A549 (cell line): ENCODE data around the gene ERAL1. TPM values are rescaled to one million over a fixed set of nuclear protein-coding genes. Genes with fewer than 3 reads are reported as not detected.

Experiments
- ATAC-seq, 2 experiments: fragments of 200-7000 bp in 1 of 2; fragments of >200 bp in 1 of 2; cut with Nextera tagmentation in 1 of 2; cut with Tn5 transposase in 1 of 2; 3 replicates each; pipeline versions ENCODE4 v1.8.0 to v1.9.1; 2018 to 2020; ENCODE audit warnings: mild to moderate bottlenecking in 1 of 2, moderate library complexity in 1 of 2
- CTCF ChIA-PET: fragments of 300-600 bp; sonication (Branson Sonifier 250); formaldehyde crosslinking; extraction: SDS; loops from one replicate; lab custom pipeline; 2021; ENCODE audit warnings: antibody characterized with exemption, inconsistent platforms; lab: Yijun Ruan, JAX
- POLR2A ChIA-PET: fragments of 350-600 bp; formaldehyde crosslinking; extraction: SDS; loops from one replicate; lab custom pipeline; 2021; ENCODE audit warnings: antibody characterized with exemption, inconsistent platforms; lab: Yijun Ruan, JAX
- DNase-seq, 2 experiments: peaks; one replicate each; pipeline versions ENCODE4 v3.0.0 to v3.0.0-alpha.2; 2011 to 2016; ENCODE audit warnings: low read depth in 1 of 2, low spot score in 1 of 2
- FAIRE-seq: peaks from 2 replicates; lab custom pipeline; 2011; peaks lifted over from hg19 to GRCh38; lab: Jason Lieb, UNC
- H3K27ac ChIP-seq, 2 experiments: fragments of >200 bp; sonication (Bioruptor Twin); formaldehyde crosslinking; 3 replicates each; pipeline ENCODE4 v1.5.1; 2016 to 2017
- H3K4me1 ChIP-seq: fragments of >200 bp; sonication (Bioruptor Twin); formaldehyde crosslinking; 3 replicates; pipeline ENCODE4 v1.6.1; 2016
- H3K4me2 ChIP-seq: fragments of >200 bp; sonication (Bioruptor Twin); formaldehyde crosslinking; 3 replicates; pipeline ENCODE4 v1.6.1; 2016
- H3K4me3 ChIP-seq: fragments of >200 bp; sonication (Bioruptor Twin); formaldehyde crosslinking; 3 replicates; pipeline ENCODE4 v1.5.1; 2016
- H3K9me3 ChIP-seq: fragments of >200 bp; sonication (Bioruptor Twin); formaldehyde crosslinking; 3 replicates; pipeline ENCODE4 v1.6.1; 2016
- BCL3 ChIP-seq: fragments of >200 bp; sonication (Bioruptor Twin); formaldehyde crosslinking; IDR thresholded peaks from 3 replicates; pipeline ENCODE4 v1.6.1; 2016
- CBX2 ChIP-seq: fragments of 200-600 bp; sonication (generic); IDR thresholded peaks from 2 replicates; pipeline ENCODE4 v1.6.1; 2016; ENCODE audit warnings: low read depth, mild to moderate bottlenecking, borderline replicate concordance
- CBX8 ChIP-seq: fragments of 200-600 bp; sonication (generic); IDR thresholded peaks from 2 replicates; pipeline ENCODE4 v1.6.1; 2016
- CHD4 ChIP-seq: fragments of 200-600 bp; sonication (generic); IDR thresholded peaks from 2 replicates; pipeline ENCODE4 v1.6.1; 2016; ENCODE audit warnings: antibody characterized with exemption, mild to moderate bottlenecking, borderline replicate concordance
- E2F6 ChIP-seq: IDR thresholded peaks from 2 replicates; pipeline ENCODE4 v1.6.1; 2012; ENCODE audit warnings: low read depth, borderline replicate concordance
- EHF ChIP-seq: fragments of 250-450 bp; sonication (Bioruptor Pico); IDR thresholded peaks from 2 replicates; pipeline ENCODE4 v1.5.0; 2020; ENCODE audit warnings: mild to moderate bottlenecking
- EHMT2 ChIP-seq: fragments of 200-600 bp; sonication (generic); IDR thresholded peaks from 2 replicates; pipeline ENCODE4 v1.6.1; 2016; ENCODE audit warnings: antibody characterized with exemption, low read depth, mild to moderate bottlenecking, moderate library complexity
- ELK1 ChIP-seq: fragments of 150-350 bp; IDR thresholded peaks from 2 replicates; pipeline ENCODE4 v1.6.1; 2014; ENCODE audit warnings: low read depth, mild to moderate bottlenecking, low read length
- EP300 ChIP-seq, 2 experiments: fragments of >200 bp; sonication (Bioruptor Twin); formaldehyde crosslinking; IDR thresholded peaks; 2 replicates in 1 of 2; 3 replicates in 1 of 2; pipeline ENCODE4 v1.6.1; 2016 to 2017
- ESRRA ChIP-seq: fragments of 150-350 bp; IDR thresholded peaks from 2 replicates; pipeline ENCODE4 v1.6.1; 2014; ENCODE audit warnings: mild to moderate bottlenecking, low read length, borderline replicate concordance
- FOSB ChIP-seq: fragments of 250-450 bp; sonication (Bioruptor Pico); IDR thresholded peaks from 2 replicates; pipeline ENCODE4 v1.5.0; 2020; ENCODE audit warnings: mild to moderate bottlenecking, moderate library complexity
- FOXS1 ChIP-seq: fragments of 250-450 bp; sonication (Bioruptor Pico); IDR thresholded peaks from 2 replicates; pipeline ENCODE4 v1.5.0; 2020; ENCODE audit warnings: mild to moderate bottlenecking, moderate library complexity
- HDAC2 ChIP-seq: fragments of 200-600 bp; sonication (generic); IDR thresholded peaks from 2 replicates; pipeline ENCODE4 v1.6.1; 2016
- HOXA7 ChIP-seq: fragments of 250-450 bp; sonication (Bioruptor Pico); IDR thresholded peaks from 2 replicates; pipeline ENCODE4 v1.5.0; 2020; ENCODE audit warnings: mild to moderate bottlenecking, moderate library complexity
- HOXB5 ChIP-seq: fragments of 250-450 bp; sonication (Bioruptor Pico); IDR thresholded peaks from 2 replicates; pipeline ENCODE4 v1.5.0; 2020; ENCODE audit warnings: mild to moderate bottlenecking, moderate library complexity
- JUN ChIP-seq, 2 experiments: fragments of >200 bp; sonication (Bioruptor Twin); formaldehyde crosslinking; IDR thresholded peaks; 2 replicates in 1 of 2; 3 replicates in 1 of 2; pipeline ENCODE4 v1.6.1; 2016 to 2017
- KDM1A ChIP-seq: fragments of 200-600 bp; sonication (generic); IDR thresholded peaks from 2 replicates; pipeline ENCODE4 v1.6.1; 2016; ENCODE audit warnings: low read depth, mild to moderate bottlenecking
- KDM5A ChIP-seq: fragments of 200-600 bp; sonication (generic); IDR thresholded peaks from 2 replicates; pipeline ENCODE4 v1.6.1; 2016; ENCODE audit warnings: antibody characterized with exemption, mild to moderate bottlenecking
- MAFK ChIP-seq: fragments of 450-650 bp; IDR thresholded peaks from 2 replicates; pipeline ENCODE4 v1.6.1; 2014; ENCODE audit not compliant: partially characterized antibody
- MAX ChIP-seq: IDR thresholded peaks from 2 replicates; pipeline ENCODE4 v1.6.1; 2012
- MAZ ChIP-seq: fragments of 150-350 bp; IDR thresholded peaks from 2 replicates; pipeline ENCODE4 v1.6.1; 2014; ENCODE audit warnings: antibody characterized with exemption, low read depth, low read length, borderline replicate concordance
- MYC ChIP-seq: IDR thresholded peaks from 2 replicates; pipeline ENCODE4 v1.6.1; 2012; ENCODE audit warnings: mild to moderate bottlenecking, inconsistent platforms, low read length, improper control_type of control experiment, borderline replicate concordance
- NFE2L2 ChIP-seq: fragments of 150-350 bp; conservative IDR thresholded peaks from 2 replicates; pipeline ENCODE4 v1.6.1; 2014; ENCODE audit warnings: low read length
- NR3C1 ChIP-seq: fragments of >200 bp; sonication (Bioruptor Twin); formaldehyde crosslinking; IDR thresholded peaks from 3 replicates; pipeline ENCODE4 v1.6.1; 2017
- PBX3 ChIP-seq: IDR thresholded peaks from 2 replicates; pipeline ENCODE4 v1.6.1; 2012
- PHF8 ChIP-seq: fragments of 200-600 bp; sonication (generic); IDR thresholded peaks from 2 replicates; pipeline ENCODE4 v1.6.1; 2016; ENCODE audit warnings: low read depth, mild to moderate bottlenecking, antibody characterized with exemption, moderate library complexity, borderline replicate concordance
- POLR2A ChIP-seq: IDR thresholded peaks from 2 replicates; pipeline ENCODE4 v1.6.1; 2012; ENCODE audit warnings: mild to moderate bottlenecking, low read length
- POLR2AphosphoS2 ChIP-seq: conservative IDR thresholded peaks from 2 replicates; pipeline ENCODE4 v1.6.1; 2012; ENCODE audit warnings: low read length, improper control_type of control experiment, inconsistent platforms
- RAD21 ChIP-seq, 2 experiments: fragments of >200 bp in 1 of 2; sonication (Bioruptor Twin) in 1 of 2; formaldehyde crosslinking in 1 of 2; IDR thresholded peaks in 1 of 2; conservative IDR thresholded peaks in 1 of 2; 2 replicates in 1 of 2; 3 replicates in 1 of 2; pipeline ENCODE4 v1.6.1; 2012 to 2018; ENCODE audit warnings: inconsistent platforms in 1 of 2
- RARB ChIP-seq: fragments of 250-450 bp; sonication (Bioruptor Pico); IDR thresholded peaks from 2 replicates; pipeline ENCODE4 v1.8.0; 2021; ENCODE audit warnings: mild to moderate bottlenecking, moderate library complexity
- RNF2 ChIP-seq: fragments of 200-600 bp; sonication (generic); IDR thresholded peaks from 2 replicates; pipeline ENCODE4 v1.6.1; 2016; ENCODE audit warnings: low read depth, mild to moderate bottlenecking, antibody characterized with exemption, moderate library complexity, borderline replicate concordance
- SMC3 ChIP-seq: fragments of >200 bp; sonication (Bioruptor Twin); formaldehyde crosslinking; IDR thresholded peaks from 3 replicates; pipeline ENCODE4 v1.6.1; 2018; ENCODE audit warnings: inconsistent platforms
- TFCP2L1 ChIP-seq: fragments of 250-450 bp; sonication (Bioruptor Pico); IDR thresholded peaks from 2 replicates; pipeline ENCODE4 v1.5.0; 2021; ENCODE audit warnings: mild to moderate bottlenecking
- TP53 ChIP-seq: fragments of 250-450 bp; sonication (Bioruptor Pico); IDR thresholded peaks from 2 replicates; pipeline ENCODE4 v1.5.0; 2021; ENCODE audit warnings: mild to moderate bottlenecking, moderate library complexity
- USF2 ChIP-seq: fragments of 450-650 bp; IDR thresholded peaks from 2 replicates; pipeline ENCODE4 v1.6.1; 2014; ENCODE audit warnings: antibody characterized with exemption
- ZC3H11A ChIP-seq: fragments of 450-650 bp; IDR thresholded peaks from 2 replicates; pipeline ENCODE4 v1.6.1; 2014; ENCODE audit warnings: antibody characterized with exemption, mild to moderate bottlenecking
- ZFP36 ChIP-seq: fragments of 450-650 bp; IDR thresholded peaks from 2 replicates; pipeline ENCODE4 v1.6.1; 2014; ENCODE audit warnings: borderline replicate concordance; ENCODE audit not compliant: partially characterized antibody
- WGBS: methylation state at CpG from one replicate; pipeline ENCODE4 v1.1.6; 2017; ENCODE audit errors: missing lambda C conversion rate; 5-methylcytosine and 5-hydroxymethylcytosine counted together
- polyA plus RNA-seq, 4 experiments: library from polyadenylated mRNA; depleted of rRNA in 3 of 4; stranded (reverse); fragments of >200 nt; fragmentation: RNase III in 1 of 4; extraction: RNeasy Plus Mini Kit Qiagen cat#74134 plus additional on column Dnase treatment in 1 of 4; gene quantifications; 2 replicates in 3 of 4; 3 replicates in 1 of 4; pipeline ENCODE4 v1.2.3, GENCODE V29; 2011 to 2017

Gene ERAL1
- polyA plus RNA-seq, 2 of the 4 experiments (the other 2 are of a cell fraction) = 78.9 to 88.3 TPM

GRCh38 chr17:28842282-28843012 is 12.4 kb upstream of the ERAL1 start, which contains the start of gene FAM222B:
TSS of gene FAM222B (minus strand) at chr17:28842790. CDS start at chr17:28766667, 76,123 bp downstream.
- peak within 1 kb of the TSS; percentile 82 for H3K4me3 ChIP-seq
- no peak for FAIRE-seq
- peak within 1 kb of the TSS; percentile 85 for H3K4me2 ChIP-seq
- H3K4me1 ChIP-seq = peaks cover 11% of the 10 kb centered on the region; the same call in 1 of the 3 replicates
- ATAC-seq = peak; percentile 99 to 100
- peak; percentile 87 to 100 for DNase-seq
- H3K9me3 ChIP-seq = no peaks in the 10 kb centered on the region
- H3K27ac ChIP-seq = peak within 1 kb of the TSS; percentile 82 to 92
- POLR2A ChIA-PET = interaction anchor here (0.6 to 1.6 kb wide), 10 partner anchors 10 to 771 kb away, joined by 3 to 7 read pairs (median 6); partner anchors contain the start of gene RPL23A
- WGBS = under 1% methylated on average over 36 of the region's 44 CpGs
- CTCF ChIA-PET = interaction anchor here (0.7 to 7.1 kb wide), 15 partner anchors 9 to 338 kb away, joined by 3 to 58 read pairs (median 5); partner anchors contain the start of genes DHRS13, MYO18A and TLCD1
- TF ChIP-seq RNF2 (no peak), ESRRA (no peak), BCL3 (peak; percentile 49; the same call in 1 of the 3 replicates), MAFK (no peak), JUN (IDR thresholded peaks at IDR 0.05) (peak in 1 of 2 experiments; percentile 77; a peak in 2 of 5 replicates), SMC3 (no peak), PHF8 (peak; percentile 75), MYC (no peak), CBX8 (no peak), FOXS1 (CRISPR knock-in tag) (no peak), KDM5A (0 out of 2 replicates have a peak, but pooled peaks have one; percentile 26), EP300 (IDR thresholded peaks at IDR 0.05) (no peak), ZC3H11A (no peak), HOXA7 (no peak), POLR2A (peak; percentile 79), FOSB (CRISPR knock-in tag) (no peak), MAZ (no peak), RARB (CRISPR knock-in tag) (no peak), USF2 (no peak), ELK1 (no peak), MAX (peak; percentile 67; the same call in 1 of the 2 replicates), EHMT2 (no peak), KDM1A (no peak), NR3C1 (no peak), HDAC2 (no peak), TP53 (0 out of 2 replicates have a peak, but pooled peaks have one; percentile 47), EHF (CRISPR knock-in tag) (no peak), E2F6 (peak; percentile 36; the same call in 1 of the 2 replicates), CHD4 (no peak), HOXB5 (CRISPR knock-in tag) (no peak), RAD21 (conservative IDR thresholded peaks at IDR 0.05 in 1 of 2, IDR thresholded peaks at IDR 0.05 in 1 of 2) (no peak; a peak in 1 of 5 replicates), NFE2L2 (no peak), PBX3 (peak; percentile 20; the same call in 1 of the 2 replicates), CBX2 (no peak), POLR2AphosphoS2 (no peak), ZFP36 (no peak), TFCP2L1 (CRISPR knock-in tag) (no peak)
